NCI-H1048 (cell line): ENCODE data around the gene DNAJC1.

Source experiments
- DNase-seq: peaks from one replicate; lab custom pipeline; 2025; lab: John Stamatoyannopoulos, UW

Gene DNAJC1

GRCh38 chr10:22006379-22006884, 2.9 kb upstream of the DNAJC1 start:
- DNase-seq: no peak

GRCh38 chr10:22005763-22006162, 2.2 kb upstream of the DNAJC1 start:
- DNase-seq: no peak

- no peak for DNase-seq
Observed at GRCh38 chr10:22003964-22004281, 393 bp upstream of the DNAJC1 start.

- DNase-seq: no peak
Observed at GRCh38 chr10:22002591-22003176, 846 bp downstream of the DNAJC1 start.

- no peak for DNase-seq
Observed at GRCh38 chr10:21995557-21995956, 8.0 kb downstream of the DNAJC1 start.

DNA sequence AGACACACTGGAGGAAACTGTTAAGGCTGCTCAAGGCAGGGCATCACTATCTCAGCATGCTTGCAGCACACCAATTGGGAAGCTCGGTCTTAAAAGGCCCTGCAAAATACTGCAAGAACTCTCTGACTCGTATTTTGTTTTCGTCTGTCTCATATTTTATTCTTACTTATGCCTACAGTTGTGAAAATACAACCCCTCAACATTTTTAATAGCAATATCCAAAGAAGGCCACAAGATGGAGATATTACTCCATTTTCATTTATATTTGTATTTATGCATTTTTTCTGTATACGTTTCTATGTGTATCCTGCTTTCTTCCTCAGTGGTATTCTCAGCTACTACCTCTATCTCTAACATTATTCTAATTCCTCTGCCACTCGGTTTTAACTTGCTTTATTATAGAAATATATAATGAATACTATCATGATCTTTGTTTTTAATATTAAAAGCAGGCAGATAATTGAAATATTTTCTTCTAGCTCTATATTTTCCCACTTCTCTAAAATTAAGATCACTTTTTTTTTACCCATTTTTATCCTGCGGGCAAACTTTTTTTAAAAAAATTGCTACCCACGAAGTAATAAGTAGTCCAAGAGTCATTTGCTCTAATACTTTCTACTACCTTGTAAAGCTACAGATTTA, 10.0 kb downstream of the DNAJC1 start:
- DNase-seq: no peak

DNA sequence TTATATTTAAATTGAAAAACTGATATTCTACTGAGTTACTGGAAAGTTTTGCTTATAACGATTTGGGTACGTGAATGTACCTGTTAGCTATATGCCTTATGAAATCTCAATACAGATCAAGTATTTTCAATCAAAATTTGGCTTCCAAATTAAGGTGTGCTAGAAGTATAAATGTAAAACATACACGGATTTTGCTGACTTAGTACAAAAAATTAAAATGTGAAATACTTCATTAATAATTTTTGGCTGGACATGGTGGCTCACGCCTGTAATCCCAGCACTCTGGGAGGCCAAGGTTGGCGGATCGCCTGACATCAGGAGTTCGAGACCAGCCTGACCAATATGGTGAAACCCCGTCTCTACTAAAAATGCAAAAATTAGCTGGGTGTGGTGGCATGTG, 11.7 kb downstream of the DNAJC1 start:
- no peak for DNase-seq

DNA sequence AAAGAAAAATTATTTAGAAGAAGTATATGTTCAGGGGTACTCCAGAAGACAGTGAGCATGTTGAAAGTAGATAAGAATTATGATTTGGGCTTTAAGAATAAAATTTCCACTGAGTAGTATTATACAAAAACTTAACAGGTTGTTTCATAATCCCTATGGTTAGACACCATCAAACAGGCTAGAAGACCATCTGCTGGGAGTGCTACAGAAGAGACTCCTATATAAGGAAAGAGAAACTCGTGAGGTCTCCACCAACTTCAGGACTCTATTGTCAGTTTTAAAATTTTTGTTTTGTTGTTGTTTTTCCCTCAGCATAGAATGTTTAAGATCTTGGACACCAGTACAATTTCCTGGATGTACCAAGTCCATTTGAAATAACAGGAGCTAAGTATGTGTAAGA, 13.1 kb downstream of the DNAJC1 start:
- DNase-seq: no peak

DNA sequence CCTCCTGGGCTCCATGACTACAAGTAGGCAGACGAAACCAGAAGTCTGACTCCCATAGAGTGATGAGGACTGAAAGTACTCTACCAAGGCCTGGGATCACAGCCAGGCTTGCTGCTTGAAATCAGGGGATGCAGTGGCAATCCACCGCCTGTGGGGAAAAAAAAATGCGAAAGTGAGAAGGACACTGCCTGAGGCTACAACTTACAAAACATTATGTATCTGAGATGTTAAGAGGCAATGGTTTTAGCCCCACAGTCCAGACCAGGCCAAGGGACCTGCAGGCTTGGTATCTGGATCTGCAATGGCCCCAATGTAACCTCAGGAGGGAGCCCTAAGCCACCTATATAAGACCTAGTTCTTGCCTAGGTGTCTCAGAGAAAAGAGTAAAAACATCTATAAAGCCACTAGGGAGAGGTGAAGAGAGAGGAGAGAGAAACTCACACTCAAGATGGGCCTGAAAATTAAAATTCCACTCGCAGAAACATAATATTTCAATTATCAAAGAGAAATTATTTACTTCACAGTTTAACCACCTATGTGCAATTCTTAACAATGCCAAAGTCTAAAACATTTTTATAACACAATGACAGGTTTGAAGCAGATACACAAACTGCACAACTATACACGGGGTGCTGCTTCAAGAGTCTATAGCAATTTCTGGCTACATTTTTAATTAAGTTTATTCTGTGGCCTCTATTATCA, 13.9 kb downstream of the DNAJC1 start:
- DNase-seq: no peak

- DNase-seq: no peak
Observed at GRCh38 chr10:21985541-21985940, 18.0 kb downstream of the DNAJC1 start.

DNA sequence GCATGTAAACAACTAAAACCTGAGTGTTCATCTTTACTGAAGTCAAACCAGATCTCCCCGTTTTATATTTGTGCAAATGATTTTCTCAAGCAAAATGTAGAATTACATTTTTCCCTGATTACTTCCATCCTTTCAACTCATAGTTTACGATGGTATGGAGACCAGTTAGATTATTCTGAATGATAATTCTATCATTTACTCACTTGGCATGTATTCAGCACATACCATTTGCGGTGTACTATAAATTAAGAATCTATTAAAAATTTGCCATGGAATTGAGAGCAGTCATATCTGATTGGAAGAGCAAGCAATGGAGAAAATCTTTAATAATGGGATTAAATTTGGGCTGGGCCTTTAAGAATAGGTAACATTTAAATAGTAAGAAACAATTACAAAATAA, 22.4 kb downstream of the DNAJC1 start:
- no peak for DNase-seq

DNA sequence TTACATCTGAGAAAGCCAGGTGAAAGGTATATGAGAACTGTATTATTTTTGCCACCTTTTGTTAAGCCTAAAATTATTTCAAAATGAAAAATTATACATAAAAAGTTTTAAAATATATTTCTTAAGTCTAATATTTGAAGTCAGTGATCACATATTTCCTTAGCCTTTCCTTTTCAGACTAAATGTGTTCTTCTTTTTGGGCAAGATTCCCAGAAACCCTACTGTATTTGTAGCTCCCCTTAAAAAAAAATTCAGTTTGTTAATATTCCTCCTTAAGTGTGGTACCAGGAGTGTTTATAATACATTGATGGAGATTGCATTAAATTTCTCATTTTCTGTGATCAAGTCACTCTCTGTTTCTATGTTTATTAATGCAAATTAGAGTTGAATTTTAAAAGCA, 22.8 kb downstream of the DNAJC1 start:
- DNase-seq: no peak

DNA sequence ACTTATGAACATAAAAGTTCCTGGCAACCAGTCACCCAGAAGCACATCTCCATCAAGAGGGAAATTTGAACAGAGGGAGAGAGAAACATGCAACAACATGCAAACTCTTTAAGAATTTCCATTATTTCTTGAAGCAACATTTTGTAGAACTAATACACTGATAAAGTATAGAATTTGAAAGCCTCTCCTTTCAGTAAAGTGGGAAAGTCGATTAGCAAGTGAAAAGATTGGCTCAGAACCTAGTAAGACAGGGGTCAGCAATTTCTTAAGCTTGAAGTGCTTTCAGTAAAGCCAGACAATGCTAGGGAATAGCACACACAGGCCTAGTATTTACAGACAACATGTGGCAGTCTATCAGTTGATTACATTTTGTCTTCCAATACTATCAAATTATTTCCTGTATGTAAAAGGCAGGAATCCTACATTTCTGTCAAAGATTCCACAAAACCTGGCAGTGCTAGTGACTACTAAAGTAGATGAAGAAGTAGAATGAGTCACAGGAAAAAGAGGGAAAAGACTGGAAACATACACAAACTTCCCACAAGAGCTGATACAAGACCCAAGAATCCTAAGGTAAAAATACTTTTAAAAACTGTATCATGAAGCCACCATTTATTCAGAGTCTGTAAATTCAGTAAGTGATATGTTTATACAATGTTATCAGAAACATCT, 25.2 kb downstream of the DNAJC1 start:
- DNase-seq: no peak

- no peak for DNase-seq
Observed at GRCh38 chr10:21976739-21977138, 26.8 kb downstream of the DNAJC1 start.

DNA sequence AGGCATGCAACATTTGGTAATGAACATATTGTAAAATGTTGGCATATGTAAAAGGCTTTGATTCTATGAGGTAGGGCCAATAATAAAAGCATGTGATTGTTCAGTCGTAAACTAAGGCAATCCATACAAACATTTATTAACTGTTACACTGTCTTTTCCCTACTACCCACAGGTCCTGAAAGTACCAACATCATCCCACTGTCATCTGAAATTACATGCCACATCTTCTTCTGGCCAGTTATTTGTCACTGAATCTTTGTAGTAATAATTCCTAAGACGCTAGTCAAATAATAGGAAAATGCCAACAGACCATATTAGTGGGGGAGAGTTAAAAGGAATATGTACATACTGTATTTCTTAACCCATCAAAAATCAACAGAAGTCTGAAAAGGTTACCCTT, 27.2 kb downstream of the DNAJC1 start:
- no peak for DNase-seq

- DNase-seq: no peak
Observed at GRCh38 chr10:21975378-21975990, 28.0 kb downstream of the DNAJC1 start.

DNA sequence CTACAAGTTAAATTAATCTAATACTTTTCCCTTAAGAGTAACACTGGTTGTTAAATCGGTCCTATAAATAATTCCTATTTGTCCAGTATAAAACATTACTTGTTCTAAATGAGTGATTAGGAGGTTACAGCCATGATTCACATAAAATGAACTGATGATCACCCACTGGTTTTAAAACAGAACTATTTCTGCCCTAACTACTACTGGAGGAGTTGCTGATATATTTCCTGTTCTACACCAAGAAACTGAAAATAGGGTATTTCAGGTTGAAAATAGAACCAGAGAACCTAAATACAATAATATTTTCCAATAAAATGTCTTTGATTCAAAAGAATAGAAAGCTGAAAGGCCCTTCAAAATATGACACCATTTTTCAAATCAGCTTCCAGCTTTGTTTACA, 30.9 kb downstream of the DNAJC1 start:
- no peak for DNase-seq

DNA sequence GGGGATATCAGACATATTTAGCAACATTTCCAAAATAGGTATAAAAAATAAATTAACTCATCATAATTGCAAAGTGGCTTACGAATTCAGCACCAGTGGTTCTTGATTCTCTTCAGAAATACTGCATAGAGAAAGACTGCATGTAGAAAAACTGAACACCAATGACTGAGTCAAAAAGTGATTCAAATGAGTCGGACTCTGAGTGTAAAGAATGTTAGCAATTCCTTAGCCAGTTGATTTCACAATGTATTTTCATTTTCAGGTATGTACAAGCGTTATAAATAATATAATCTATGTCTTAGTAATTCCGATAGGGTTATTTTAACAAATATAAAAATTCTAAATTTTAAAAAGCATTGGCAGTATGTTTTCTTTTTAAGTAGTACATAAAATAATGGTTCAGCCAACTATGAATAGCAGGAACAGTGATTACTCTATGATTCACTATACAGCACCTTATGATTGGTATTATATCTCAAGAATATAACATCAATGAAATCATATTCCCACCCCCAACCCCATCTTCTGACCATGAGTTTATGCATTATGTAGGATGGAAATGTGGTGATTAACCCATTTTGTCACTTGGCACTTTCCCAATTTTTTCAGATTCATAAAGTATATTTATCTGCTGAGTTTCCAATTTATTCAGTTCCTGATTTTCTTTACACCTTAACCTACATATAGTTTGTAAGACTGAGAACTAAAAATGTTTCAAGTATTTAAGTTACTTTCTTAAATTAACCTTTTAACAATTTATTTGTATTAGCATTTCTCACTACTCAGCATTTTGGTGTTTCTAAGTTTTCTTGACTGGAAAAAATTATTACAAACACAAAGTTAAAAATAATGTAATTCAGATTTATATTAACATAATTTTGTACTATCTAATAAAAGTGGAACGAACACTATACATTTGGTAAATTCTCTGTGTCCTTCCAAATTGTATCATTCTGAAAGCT, 33.9 kb downstream of the DNAJC1 start:
- DNase-seq: no peak

DNA sequence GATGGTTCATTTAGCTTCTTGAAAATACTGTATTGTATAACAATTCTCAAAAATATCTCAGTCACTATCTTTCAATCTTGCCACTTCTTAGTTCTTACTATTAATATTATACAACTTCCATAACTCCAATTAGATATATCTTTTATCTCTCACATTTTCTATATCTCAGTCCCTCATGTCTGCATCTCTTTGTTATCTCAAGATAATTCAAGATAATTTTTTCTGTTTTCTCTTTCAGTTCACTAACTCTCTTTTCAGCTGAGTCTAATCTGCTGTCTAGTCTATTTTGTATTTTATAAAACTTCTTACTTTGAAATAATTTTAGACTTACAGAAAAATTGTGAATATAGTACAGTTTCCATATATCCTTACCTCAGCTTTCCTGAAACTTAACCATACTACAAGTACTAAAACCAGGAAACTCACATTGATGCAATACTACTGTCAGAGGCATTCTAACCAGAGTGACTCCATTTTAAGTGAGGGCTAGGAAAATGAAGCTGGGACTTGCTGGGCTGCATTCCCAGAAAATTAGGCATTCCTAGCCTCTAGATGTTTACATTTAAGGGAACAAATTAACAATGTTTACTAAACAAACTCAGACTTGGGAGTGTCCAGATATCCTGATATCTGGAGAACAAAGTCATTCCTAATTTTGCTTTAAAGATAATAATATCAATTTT, 38.4 kb downstream of the DNAJC1 start:
- no peak for DNase-seq

- no peak for DNase-seq
Observed at GRCh38 chr10:21962358-21962757, 41.2 kb downstream of the DNAJC1 start.

GRCh38 chr10:21961847-21962246, 41.7 kb downstream of the DNAJC1 start:
- DNase-seq: no peak
